HG03571 (cell line): ENCODE data around the gene KIFC3.
"Not testable (repeated sequence)": the region's sequence is repeated elsewhere in the genome, so short reads cannot be mapped to it uniquely, and the experiment has no call there.

Experiments used
- ATAC-seq: cut with Tn5 transposase; IDR thresholded peaks from one replicate; pipeline ENCODE4 v1.9.1; 2021; ENCODE audit not compliant: unreplicated experiment

KIFC3 gene

DNA sequence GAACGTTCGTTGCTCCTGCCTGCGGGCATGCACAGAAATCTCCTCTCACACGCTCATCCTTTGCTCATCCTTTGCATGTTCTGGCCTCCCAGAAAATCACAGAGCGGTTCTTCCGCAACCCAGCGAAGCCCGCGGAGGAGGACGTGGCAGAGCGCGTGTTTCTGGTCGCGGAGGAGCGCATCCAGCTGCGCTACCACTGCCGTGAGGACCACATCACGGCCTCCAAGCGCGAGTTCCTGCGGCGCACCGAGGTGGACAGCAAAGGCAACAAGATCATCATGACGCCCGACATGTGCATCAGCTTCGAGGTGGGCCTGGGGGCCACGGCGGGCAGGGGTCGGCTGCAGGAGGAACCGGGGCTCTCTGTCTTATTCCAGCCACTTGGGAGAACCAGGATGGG lies 76.3 kb downstream of the KIFC3 start:
- no peak for ATAC-seq

DNA sequence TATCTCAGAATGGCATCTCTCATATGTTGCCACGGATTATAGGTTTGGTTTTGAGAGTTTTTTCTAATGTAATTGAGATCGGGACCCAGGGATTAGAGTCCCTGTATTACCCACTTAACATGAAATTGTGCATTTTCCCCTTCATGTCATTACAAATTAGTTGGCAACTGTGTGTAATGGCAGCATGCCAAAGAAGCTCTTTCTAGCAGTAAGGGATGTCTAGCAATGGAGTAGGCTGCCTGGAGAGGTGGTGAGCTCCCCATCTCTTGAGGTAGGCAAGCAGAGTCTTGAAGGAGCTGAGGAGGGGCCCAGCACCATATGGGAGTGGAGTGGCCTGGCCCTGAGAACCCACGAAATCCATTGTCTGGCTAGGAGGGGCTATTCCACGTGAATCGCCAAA lies 76.7 kb downstream of the KIFC3 start:
- ATAC-seq = no peak

DNA sequence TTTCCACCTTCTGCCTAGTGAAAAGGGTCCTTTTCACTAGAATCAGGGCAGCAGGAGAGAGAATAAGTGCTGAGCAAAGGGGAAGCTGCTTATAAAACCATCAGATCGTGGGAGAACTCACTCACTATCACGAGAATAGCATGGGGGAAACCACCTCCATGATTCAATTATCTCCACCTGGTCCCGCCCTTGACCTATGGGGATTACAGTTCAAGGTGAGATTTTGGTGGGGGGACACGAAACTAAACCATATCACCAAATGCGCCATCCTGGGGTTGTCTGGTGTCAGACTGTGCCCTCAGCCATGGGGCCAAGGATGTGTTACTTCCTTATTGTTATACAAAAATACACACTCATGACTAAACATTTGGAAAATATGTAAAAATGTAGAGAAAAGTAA lies 77.1 kb downstream of the KIFC3 start:
- no peak for ATAC-seq

DNA sequence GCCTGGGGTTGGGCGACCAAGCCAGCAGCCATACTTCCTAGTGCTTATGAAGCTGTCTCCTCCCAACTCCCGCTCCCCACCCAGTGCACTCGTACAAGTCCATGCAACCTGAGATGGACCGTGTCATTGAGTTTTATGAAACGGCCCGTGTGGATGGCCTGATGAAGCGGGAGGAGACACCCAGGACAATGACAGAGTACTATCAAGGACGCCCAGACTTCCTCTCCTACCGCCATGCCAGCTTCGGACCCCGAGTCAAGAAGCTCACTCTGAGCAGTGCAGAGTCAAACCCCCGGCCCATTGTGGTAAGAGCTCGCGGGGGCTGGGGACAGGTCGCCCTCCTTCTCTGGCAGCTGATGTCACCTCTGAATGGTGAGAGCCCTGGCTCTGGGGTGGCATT lies 77.8 kb downstream of the KIFC3 start:
- ATAC-seq = no peak

DNA sequence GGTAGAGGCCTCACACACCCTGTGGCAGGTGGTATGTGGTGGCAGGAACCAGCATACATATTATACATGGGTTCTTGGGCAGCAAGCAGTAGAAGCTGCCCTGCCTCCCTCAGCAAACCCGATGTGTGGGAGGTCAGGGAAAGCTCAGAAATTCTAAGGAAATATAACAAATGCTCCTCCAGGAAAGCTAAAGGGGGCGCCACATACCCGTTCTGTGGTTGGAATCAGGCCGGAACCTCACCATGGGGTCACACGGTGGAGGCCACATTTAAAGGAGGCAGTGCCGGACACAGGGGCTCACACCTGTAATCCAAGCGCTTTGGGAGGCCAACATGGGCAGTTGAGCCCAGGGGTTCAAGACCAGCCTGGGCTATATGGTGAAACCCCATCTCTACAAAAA lies 79.1 kb downstream of the KIFC3 start:
- ATAC-seq = no peak

DNA sequence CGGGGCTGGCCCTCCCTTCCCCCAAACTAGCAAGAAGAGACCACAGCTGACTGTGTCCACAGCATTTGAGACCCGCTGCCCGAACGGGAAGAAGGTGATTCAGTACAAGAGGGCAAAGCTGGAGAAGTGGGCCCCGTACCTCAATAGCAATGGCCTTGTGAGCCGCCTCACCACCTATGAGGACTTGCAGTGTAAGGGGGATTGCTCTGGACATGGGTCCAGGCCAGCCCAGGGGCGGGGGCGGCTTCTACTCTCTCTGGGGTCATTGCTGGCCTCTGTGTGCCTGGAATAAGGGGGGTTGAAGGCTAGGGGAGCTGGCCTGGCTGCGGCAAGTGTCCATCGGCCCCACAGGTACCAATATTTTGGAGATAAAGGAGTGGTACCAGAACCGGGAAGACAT lies 79.6 kb downstream of the KIFC3 start:
- ATAC-seq = no peak

DNA sequence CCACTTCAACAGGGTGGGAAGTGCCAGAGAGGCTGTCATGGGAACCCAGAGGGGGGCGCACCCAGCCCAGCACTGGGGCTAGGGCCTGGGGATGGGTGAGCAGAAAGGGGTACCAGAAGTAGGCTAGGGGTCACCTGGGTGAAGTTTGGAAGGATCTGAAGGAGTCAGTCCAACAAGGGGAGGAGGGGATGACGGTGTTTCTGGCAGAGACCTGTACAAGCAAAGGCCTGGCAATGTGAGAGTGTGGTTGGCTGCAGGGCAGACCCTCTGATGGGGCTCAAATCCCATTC lies 80.1 kb downstream of the KIFC3 start:
- ATAC-seq = no peak

DNA sequence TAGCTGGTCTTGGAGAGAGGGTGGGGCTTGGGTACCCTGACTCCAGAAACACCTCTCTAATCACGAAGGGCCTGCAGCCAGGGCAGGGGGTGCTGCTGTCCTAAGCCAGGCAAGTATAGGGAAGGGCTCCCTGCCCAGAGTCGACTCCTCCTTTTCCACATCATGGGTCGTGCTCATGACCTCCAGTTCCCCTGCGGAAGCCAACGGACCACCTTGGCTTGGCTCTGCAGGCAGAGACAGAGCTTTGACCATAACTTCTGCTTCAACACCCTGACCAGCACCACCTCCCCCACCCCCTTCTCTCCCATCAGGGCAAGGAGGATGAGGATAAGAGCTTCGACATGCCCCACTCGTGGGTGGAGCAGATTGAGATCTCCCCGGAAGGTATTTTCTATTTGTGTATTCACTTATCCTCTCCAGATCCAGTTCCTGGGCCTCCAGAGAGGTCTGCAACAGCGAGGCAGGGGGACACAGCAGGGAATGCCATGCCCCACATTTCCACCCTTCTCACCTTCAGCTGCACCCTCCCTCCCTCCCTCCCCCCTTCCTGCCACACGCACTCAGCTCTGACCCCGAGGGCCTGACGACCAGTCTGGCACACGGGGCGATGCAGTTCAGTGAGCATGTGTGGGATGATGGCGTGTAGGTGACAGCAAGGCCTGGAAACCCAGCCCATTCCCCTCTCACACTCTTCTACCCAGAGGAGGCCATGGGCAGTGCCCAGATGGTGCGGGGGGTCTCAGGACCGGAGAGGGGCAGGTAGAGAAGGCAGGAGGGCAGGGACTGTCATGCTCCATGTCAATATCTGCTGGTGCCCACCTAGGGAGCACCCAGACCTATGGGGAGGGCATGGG lies 80.7 kb downstream of the KIFC3 start:
- ATAC-seq = no peak

DNA sequence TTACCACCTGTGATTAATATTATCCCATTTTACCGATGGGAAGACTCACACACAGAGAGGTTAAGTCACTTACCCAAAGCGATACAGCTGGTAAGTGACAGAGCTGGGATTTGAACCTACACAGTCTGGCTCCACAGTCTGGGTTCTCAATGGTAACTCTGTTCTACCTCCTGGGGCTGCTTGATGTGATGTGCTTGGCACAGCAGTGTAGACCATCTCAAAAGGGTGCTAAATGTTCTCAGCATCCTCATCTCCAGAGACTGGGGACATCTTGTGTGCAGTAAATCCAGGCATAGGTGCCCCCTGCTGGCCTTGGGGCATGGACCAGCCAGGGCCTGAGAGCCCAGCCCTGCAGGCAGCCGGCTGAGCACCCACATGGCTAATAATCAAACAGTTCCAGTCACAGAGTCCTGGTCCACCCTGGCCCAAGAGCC lies 82.1 kb downstream of the KIFC3 start:
- ATAC-seq = no peak

DNA sequence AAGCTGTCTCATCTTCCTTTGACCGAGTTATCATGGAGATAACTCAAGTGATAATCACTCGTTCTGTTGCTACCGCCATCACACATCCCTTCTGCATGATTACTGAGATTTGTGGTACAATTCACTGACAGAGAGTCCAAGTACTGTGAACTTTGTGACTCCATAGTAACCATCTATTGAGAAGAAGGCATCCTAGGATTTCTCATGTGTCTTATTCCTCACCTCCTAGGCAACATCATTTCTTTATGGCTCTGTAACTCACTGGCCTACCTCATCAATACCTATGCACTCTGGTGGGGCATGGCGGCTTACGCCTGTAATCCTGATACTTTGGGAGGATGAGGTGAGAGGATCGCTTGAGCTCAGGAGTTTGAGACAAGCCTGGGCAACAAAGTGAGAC lies 88.2 kb downstream of the KIFC3 start:
- no peak for ATAC-seq

DNA sequence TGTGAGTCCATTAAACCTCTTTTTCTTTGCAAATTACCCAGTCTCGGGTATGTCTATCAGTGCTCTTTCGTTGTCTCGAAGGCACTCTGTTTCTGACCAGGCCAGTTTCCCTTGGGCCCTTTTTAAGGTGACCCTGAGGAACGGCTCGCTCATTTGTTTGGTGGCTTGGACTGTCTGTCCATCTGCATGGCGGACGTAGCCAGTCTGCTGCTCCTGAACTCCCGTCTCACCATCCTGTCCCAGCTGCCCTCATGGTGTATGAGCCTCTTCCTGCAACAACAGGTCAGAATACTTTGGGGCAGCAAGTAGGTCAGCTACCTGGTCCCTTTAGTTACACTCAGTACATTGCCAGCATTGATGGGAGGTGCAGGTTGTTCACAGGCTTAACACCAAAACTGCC lies 88.7 kb downstream of the KIFC3 start:
- ATAC-seq = no peak

DNA sequence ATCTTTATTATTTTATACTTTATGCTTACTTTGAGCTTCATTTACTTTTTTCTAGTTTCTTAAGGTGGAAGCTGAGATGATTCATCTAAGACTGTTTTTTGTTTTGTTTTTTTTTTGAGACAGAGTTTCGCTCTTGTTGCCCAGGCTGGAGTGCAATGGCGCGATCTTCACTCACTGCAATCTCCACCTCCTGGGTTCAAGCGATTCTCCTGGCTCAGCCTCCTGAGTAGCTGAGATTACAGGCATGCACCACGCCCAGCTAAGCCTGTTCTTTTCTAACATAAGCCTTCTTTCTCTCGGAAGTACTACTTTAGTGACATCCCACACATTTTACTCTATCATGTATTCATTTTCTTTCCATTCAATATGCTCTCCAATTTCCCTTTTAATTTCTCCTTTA lies 89.7 kb downstream of the KIFC3 start:
- not testable (repeated sequence) for ATAC-seq

DNA sequence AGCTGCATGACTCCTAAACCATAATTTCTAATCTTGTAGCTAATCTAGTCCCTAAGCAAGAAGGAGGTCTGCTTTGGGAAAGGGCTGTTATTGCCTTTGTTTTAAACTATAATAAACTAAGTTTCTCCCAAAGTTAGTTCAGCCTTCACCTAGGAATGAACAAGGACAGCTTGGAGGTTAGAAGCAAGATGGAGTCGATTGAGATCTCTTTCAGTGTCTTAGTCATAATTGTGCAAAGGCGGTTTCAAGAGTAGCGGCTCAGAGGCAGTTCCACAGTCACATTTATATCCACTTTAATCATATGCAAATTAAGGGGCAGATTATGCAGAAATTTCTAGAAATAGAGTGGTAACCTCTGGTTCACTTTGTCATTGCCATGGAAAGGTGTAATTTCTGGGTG lies 90.3 kb downstream of the KIFC3 start:
- ATAC-seq = no peak

DNA sequence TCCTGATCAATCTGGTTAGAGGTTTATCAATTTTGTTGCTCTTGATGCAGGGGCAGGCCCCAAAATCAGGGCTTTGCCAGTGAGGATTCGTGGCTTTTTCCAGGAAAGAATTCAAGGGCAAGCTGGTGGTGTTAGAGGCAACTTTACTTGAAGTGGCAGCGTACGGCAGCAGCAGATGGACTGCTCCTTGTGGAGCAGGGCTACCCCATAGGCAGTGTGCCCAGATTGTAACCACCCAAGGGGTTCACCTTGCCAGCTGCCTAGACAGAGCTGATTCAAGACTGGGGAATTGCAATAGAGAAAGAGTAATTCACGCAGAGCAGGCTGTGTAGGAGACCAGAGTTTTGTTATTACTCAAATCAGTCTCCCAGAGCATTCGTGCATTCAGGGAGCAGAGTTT lies 90.9 kb downstream of the KIFC3 start:
- ATAC-seq = no peak

DNA sequence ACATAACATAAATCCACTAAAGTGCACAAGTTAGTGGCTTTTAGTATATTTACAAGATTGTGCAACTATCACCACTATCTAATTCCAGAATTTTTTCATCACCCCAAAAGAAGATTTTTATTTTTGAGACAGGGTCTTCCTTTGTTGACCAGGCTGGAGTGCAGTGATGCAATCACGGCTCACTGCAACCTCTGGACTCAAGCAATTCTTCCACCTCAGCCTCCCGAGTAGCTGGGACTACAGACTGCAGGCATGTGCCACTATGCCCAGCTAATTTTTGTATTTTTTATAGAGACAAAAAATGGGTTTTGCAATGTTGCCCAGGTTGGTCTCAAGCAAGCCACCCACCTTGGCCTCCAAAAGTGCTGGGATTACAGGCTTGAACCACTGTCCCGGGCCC lies 92.6 kb downstream of the KIFC3 start:
- no peak for ATAC-seq
